MM.1S (cell line): ENCODE data around the gene SSBP4.

ENCODE experiments used
- DNase-seq: peaks from one replicate; pipeline ENCODE4 v3.0.0-alpha.2; 2015
- H2AFZ ChIP-seq: fragments of 300-600 bp; sonication (generic); 2 replicates; pipeline ENCODE4 v1.6.0; 2016; ENCODE audit warnings: antibody characterized with exemption, low read length
- H3F3A ChIP-seq: fragments of 300-600 bp; sonication (generic); 2 replicates; pipeline ENCODE4 v1.6.1; 2016; ENCODE audit warnings: mild to moderate bottlenecking, antibody characterized with exemption, low read length, moderate library complexity, mixed read lengths; ENCODE audit not compliant: insufficient read depth
- H3K27ac ChIP-seq: fragments of 300-600 bp; sonication (generic); 2 replicates; pipeline ENCODE4 v1.5.1; 2016; ENCODE audit warnings: mild to moderate bottlenecking, low read length
- H3K27me3 ChIP-seq: fragments of 300-600 bp; sonication (generic); replicated peaks from 2 replicates; pipeline ENCODE4 v1.6.0; 2016; ENCODE audit warnings: low read length; ENCODE audit not compliant: insufficient read depth
- H3K36me3 ChIP-seq: fragments of 300-600 bp; sonication (generic); replicated peaks from 2 replicates; pipeline ENCODE4 v1.6.1; 2016; ENCODE audit warnings: mild to moderate bottlenecking, low read length, mixed read lengths; ENCODE audit not compliant: insufficient read depth
- H3K4me1 ChIP-seq: fragments of 300-600 bp; sonication (generic); 2 replicates; pipeline ENCODE4 v1.6.1; 2016; ENCODE audit warnings: low read length, mixed read lengths
- H3K4me2 ChIP-seq: fragments of 300-600 bp; sonication (generic); 2 replicates; pipeline ENCODE4 v1.6.0; 2016; ENCODE audit warnings: low read depth, low read length
- H3K4me3 ChIP-seq: fragments of 300-600 bp; sonication (generic); 2 replicates; pipeline ENCODE4 v1.5.1; 2016; ENCODE audit warnings: low read length, mixed read lengths
- H3K79me2 ChIP-seq: fragments of 300-600 bp; sonication (generic); 2 replicates; pipeline ENCODE4 v1.6.1; 2016; ENCODE audit warnings: mixed run types, low read length, mixed read lengths
- H3K9ac ChIP-seq: fragments of 300-600 bp; sonication (generic); 2 replicates; pipeline ENCODE4 v1.6.1; 2016; ENCODE audit warnings: low read length, mixed read lengths
- H3K9me2 ChIP-seq: fragments of 300-600 bp; sonication (generic); replicated peaks from 2 replicates; pipeline ENCODE4 v1.6.1; 2016; ENCODE audit warnings: mild to moderate bottlenecking, low read length, mixed read lengths; ENCODE audit not compliant: insufficient read depth
- H3K9me3 ChIP-seq: fragments of 300-600 bp; sonication (generic); replicated peaks from 2 replicates; pipeline ENCODE4 v1.6.1; 2016; ENCODE audit warnings: mild to moderate bottlenecking, low read length, mixed read lengths; ENCODE audit not compliant: insufficient read depth
- H4K20me1 ChIP-seq: fragments of 300-600 bp; sonication (generic); 2 replicates; pipeline ENCODE4 v1.6.1; 2016; ENCODE audit warnings: mild to moderate bottlenecking, low read length, moderate library complexity, mixed read lengths; ENCODE audit not compliant: insufficient read depth
- CTCF ChIP-seq: fragments of 300-600 bp; sonication (generic); IDR thresholded peaks from 2 replicates; pipeline ENCODE4 v1.5.1; 2016; ENCODE audit warnings: antibody characterized with exemption, low read length, mixed read lengths
- EZH2 ChIP-seq: fragments of 300-600 bp; sonication (generic); optimal IDR thresholded peaks from 2 replicates; pipeline ENCODE3; 2017; ENCODE audit warnings: low read depth, mild to moderate bottlenecking, antibody characterized with exemption, low read length, mixed read lengths
- EZH2phosphoT487 ChIP-seq: fragments of 300-600 bp; sonication (generic); IDR thresholded peaks from 2 replicates; pipeline ENCODE4 v1.6.1; 2018; ENCODE audit warnings: antibody characterized with exemption, low read length

SSBP4 gene

GRCh38 chr19:18445262-18445948 is 26.2 kb downstream of the SSBP4 start:
- H3K9me2 ChIP-seq = no peaks in the 10 kb centered on the region
- H3K79me2 ChIP-seq = peaks cover 29% of the 10 kb centered on the region
- no peaks in the 10 kb centered on the region; the same call in 1 of the 2 replicates for H4K20me1 ChIP-seq
- no peaks in the 10 kb centered on the region for H3K27me3 ChIP-seq
- no peak for TF ChIP-seq EZH2phosphoT487
- TF ChIP-seq CTCF = no peak
- H3K9ac ChIP-seq = no peak overlapping the region
- peaks cover 8% of the 10 kb centered on the region for H3K36me3 ChIP-seq
- no peak overlapping the region for H2AFZ ChIP-seq
- no peaks in the 10 kb centered on the region for H3K4me1 ChIP-seq
- H3K27ac ChIP-seq = no peak overlapping the region
- H3K9me3 ChIP-seq = no peaks in the 10 kb centered on the region
- no peak overlapping the region for H3K4me3 ChIP-seq
- no peak for DNase-seq
- no peak overlapping the region for H3K4me2 ChIP-seq
- H3F3A ChIP-seq = peaks cover 7% of the 10 kb centered on the region; the same call in 1 of the 2 replicates

- Histone ChIP-seq H3K4me3 (no peak overlapping the region), H3K27me3 (no peaks in the 10 kb centered on the region), H3F3A (0 out of 2 replicates have a peak, but pooled peaks cover 3% of the 10 kb centered on the region), H2AFZ (no peak overlapping the region), H3K4me2 (no peak overlapping the region), H3K27ac (no peak overlapping the region), H3K9me3 (no peaks in the 10 kb centered on the region), H3K4me1 (no peaks in the 10 kb centered on the region), H3K9me2 (no peaks in the 10 kb centered on the region), H4K20me1 (peaks cover 2% of the 10 kb centered on the region), H3K9ac (no peak overlapping the region), H3K79me2 (peaks cover 33% of the 10 kb centered on the region), H3K36me3 (peaks cover 9% of the 10 kb centered on the region)
- TF ChIP-seq CTCF = no peak
- TF ChIP-seq EZH2phosphoT487 = no peak
- no peak for TF ChIP-seq EZH2
- DNase-seq = no peak
These were observed 27.1 kb downstream of the SSBP4 start for GRCh38 chr19:18446145-18446810.

GRCh38 chr19:18446811-18447359 is 27.7 kb downstream of the SSBP4 start:
- peaks cover 3% of the 10 kb centered on the region for H4K20me1 ChIP-seq
- no peaks in the 10 kb centered on the region for H3K4me1 ChIP-seq
- H3K36me3 ChIP-seq = peaks cover 9% of the 10 kb centered on the region
- H3K9me3 ChIP-seq = no peaks in the 10 kb centered on the region
- H3K4me3 ChIP-seq = no peak overlapping the region
- no peak overlapping the region for H3K9ac ChIP-seq
- no peak for DNase-seq
- peaks cover 33% of the 10 kb centered on the region for H3K79me2 ChIP-seq
- H3F3A ChIP-seq = no peaks in the 10 kb centered on the region
- no peak overlapping the region for H3K27ac ChIP-seq
- TF ChIP-seq CTCF (no peak), EZH2 (no peak), EZH2phosphoT487 (no peak)
- no peaks in the 10 kb centered on the region for H3K9me2 ChIP-seq
- no peak overlapping the region for H2AFZ ChIP-seq
- no peak overlapping the region for H3K4me2 ChIP-seq
- H3K27me3 ChIP-seq = no peaks in the 10 kb centered on the region
